ENCODE measurements around the gene NFIX. TPM values are rescaled to one million over a fixed set of nuclear protein-coding genes. Genes with fewer than 3 reads are reported as not detected.
A peak's percentile ranks its signal among the peaks of the same experiment; 100 is the strongest.

NFIX gene
- total RNA-seq, 6 experiments from 2014 or later = 20.3 to 40.0 (median 26.7) TPM

- Histone ChIP-seq H3K27me3 (no peaks in the 10 kb centered on the region), H3K9me3 (no peaks in the 10 kb centered on the region), H3K36me3 (peaks cover 0 to 13% (median 3%) of the 10 kb centered on the region in 4 donors), H3K4me1 (peaks cover 0 to 10% (median 5%) of the 10 kb centered on the region in 4 donors), H3K27ac (no peak overlapping the region), H3K4me3 (no peak overlapping the region)
- DNase-seq (peak in 1 of 3 donors; percentile 51), ATAC-seq (no peak)
- 64% methylated on average over 8 of the region's 16 CpGs for WGBS (ENCODE audit: insufficient coverage, low coverage, low lambda C conversion rate, missing lambda C conversion rate)
- intact Hi-C loops (cut with DNase I) = no loop called here
- no peak for TF ChIP-seq CTCF (IDR thresholded peaks at IDR 0.05)
- no peak for TF ChIP-seq POLR2A (IDR thresholded peaks at IDR 0.05)
Observed at GRCh38 chr19:13146763-13147563, 151.7 kb downstream of the NFIX start.

Other genes starting within 250 kb of the NFIX start
- gene BEST2, start 243.7 kb upstream of the NFIX start, total RNA-seq = not detected
- 10 to 100 TPM; 16.6 to 34.5 (median 17.6) TPM for gene HOOK2, start 219.9 kb upstream of the NFIX start, total RNA-seq
- gene JUNB, start 204.0 kb upstream of the NFIX start, total RNA-seq = 100 to 1,000 TPM in 2 of 6 experiments, 10 to 100 TPM in 4; 10.2 to 378 (median 66.0) TPM
- 100 to 1,000 TPM; 164 to 466 (median 202) TPM for gene PRDX2, start 193.7 kb upstream of the NFIX start, total RNA-seq
- 1 to 10 TPM in 3 of 6 experiments, under 1 TPM in 2, not detected in 1; 0.62 to 2.0 (median 1.2) TPM for gene THSD8, start 193.4 kb upstream of the NFIX start, total RNA-seq
- gene RNASEH2A, start 188.9 kb upstream of the NFIX start, total RNA-seq = 1 to 10 TPM; 2.1 to 7.1 (median 3.7) TPM
- gene RTBDN, start 160.9 kb upstream of the NFIX start, total RNA-seq = not detected
- under 1 TPM in 4 of 6 experiments, not detected in 2; 0.06 to 0.49 (median 0.34) TPM for gene MAST1, start 157.0 kb upstream of the NFIX start, total RNA-seq
- 10 to 100 TPM; 18.2 to 36.3 (median 26.8) TPM for gene DNASE2, start 114.0 kb upstream of the NFIX start, total RNA-seq
- gene KLF1, start 108.3 kb upstream of the NFIX start, total RNA-seq = 1 to 10 TPM in 1 of 6 experiments, under 1 TPM in 2, not detected in 3; 0.32 to 1.7 (median 0.44) TPM
- gene GCDH, start 104.3 kb upstream of the NFIX start, total RNA-seq = 100 to 1,000 TPM in 1 of 6 experiments, 10 to 100 TPM in 5; 42.2 to 119 (median 59.5) TPM
- under 1 TPM in 1 of 6 experiments, not detected in 5; 0.18 TPM for gene SYCE2, start 76.2 kb upstream of the NFIX start, total RNA-seq
- gene FARSA, start 61.8 kb upstream of the NFIX start, total RNA-seq = 10 to 100 TPM; 22.9 to 46.2 (median 29.0) TPM
- gene CALR, start 56.9 kb upstream of the NFIX start, total RNA-seq = 1,000 to 10,000 TPM in 3 of 6 experiments, 100 to 1,000 TPM in 3; 771 to 1,471 (median 1,008) TPM
- 10 to 100 TPM; 37.8 to 69.0 (median 52.9) TPM for gene RAD23A, start 49.6 kb upstream of the NFIX start, total RNA-seq
- gene GADD45GIP1, start 38.3 kb upstream of the NFIX start, total RNA-seq = 10 to 100 TPM in 3 of 6 experiments, 1 to 10 TPM in 3; 7.7 to 29.3 (median 10.0) TPM
- gene DAND5, start 25.9 kb upstream of the NFIX start, total RNA-seq = not detected
- 1 to 10 TPM; 1.1 to 3.7 (median 2.3) TPM for gene LYL1, start 107.4 kb downstream of the NFIX start, total RNA-seq
- gene TRMT1, start 121.3 kb downstream of the NFIX start, total RNA-seq = 10 to 100 TPM; 15.0 to 20.5 (median 17.2) TPM
- 10 to 100 TPM; 19.2 to 30.3 (median 26.4) TPM for gene NACC1, start 122.8 kb downstream of the NFIX start, total RNA-seq
- 10 to 100 TPM; 18.2 to 41.5 (median 23.4) TPM for gene STX10, start 154.9 kb downstream of the NFIX start, total RNA-seq
- gene IER2, start 154.9 kb downstream of the NFIX start, total RNA-seq = 10 to 100 TPM; 19.1 to 86.6 (median 23.8) TPM